Activated CD4-positive, alpha-beta T cell treated with anti-CD3 and anti-CD28 coated beads, Interleukin-2, amount 50 U/mL, for 24 hours (primary cell): ENCODE measurements around the gene MED28.

Source experiments
- DNase-seq, 2 donors: peaks; one replicate each; pipeline ENCODE4 v3.0.0-alpha.2; 2020; ENCODE audit warnings: low read depth in 1 of 2, low spot score in 1 of 2

Gene MED28

GRCh38 chr4:17665346-17665745 lies 50.9 kb downstream of the MED28 start:
- no peak for DNase-seq

DNA sequence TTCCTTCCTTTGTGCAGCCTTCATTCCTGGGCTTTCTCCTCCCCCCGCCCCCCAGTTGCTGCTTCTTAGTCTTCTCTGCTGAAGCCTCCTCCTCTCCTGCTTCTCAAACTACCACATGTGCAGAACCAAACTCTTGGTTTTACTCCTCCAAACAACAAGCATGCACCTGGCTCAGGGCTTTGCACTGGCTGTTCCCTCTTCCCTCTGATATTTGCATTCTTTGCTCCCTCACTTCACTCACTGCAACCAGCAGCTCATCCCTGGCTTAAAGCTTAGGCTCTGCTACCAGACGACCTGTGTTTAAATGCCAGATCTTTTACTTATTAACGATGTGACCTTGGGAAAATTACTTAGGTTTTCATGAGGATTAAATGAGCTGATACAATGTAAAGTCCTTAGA lies 51.4 kb downstream of the MED28 start:
- DNase-seq: no peak

DNA sequence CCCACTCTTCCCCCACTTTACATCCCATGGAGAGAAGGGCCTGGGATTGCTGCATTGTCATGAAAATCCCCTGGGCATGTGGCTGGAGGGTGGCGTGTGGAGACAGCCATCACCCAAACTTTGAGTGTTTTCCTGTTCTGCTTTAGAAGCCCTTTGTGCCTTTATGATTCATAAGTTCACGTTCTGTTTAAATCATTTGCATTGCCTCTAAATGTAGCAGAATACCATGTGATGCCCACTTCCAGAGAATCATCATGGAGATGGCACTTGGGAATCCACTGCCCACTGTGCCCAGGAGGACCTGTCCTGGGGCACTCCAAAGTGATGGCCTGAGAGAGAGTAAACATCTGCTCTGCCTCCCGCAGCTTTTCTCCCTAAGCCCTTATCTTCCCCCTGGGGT lies 52.8 kb downstream of the MED28 start:
- DNase-seq: no peak

DNA sequence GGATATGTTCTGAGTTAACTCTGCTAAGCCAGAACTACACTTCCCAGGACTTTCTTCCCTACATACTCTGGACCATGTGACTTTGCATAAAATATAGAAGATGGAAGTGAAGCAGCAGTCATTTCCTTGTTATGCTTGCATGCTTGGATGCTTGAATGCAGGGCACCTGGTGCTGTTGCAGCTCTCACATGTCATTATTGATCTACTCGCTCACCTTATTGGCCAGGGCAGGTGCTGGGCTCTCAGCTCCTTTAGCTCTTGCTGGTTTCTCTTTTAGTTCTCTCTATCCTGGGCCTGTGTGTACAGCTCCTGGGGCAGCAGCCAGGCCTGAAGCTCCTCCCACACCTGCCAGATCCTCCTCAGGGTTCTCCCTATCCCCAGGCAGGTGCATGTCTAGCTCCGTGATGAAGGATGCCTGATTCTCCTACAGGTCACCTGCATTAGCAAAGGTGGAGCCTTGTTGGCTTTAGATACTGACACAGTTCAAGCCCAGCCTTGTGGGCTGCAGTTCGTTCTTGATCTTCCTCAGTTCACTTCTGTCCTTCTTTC lies 53.3 kb downstream of the MED28 start:
- no peak for DNase-seq

GRCh38 chr4:17670423-17670822 lies 56.0 kb downstream of the MED28 start:
- no peak for DNase-seq

GRCh38 chr4:17680559-17681280 lies 66.3 kb downstream of the MED28 start:
- no peak for DNase-seq

GRCh38 chr4:17681281-17682221 lies 67.1 kb downstream of the MED28 start:
- DNase-seq: no peak

DNA sequence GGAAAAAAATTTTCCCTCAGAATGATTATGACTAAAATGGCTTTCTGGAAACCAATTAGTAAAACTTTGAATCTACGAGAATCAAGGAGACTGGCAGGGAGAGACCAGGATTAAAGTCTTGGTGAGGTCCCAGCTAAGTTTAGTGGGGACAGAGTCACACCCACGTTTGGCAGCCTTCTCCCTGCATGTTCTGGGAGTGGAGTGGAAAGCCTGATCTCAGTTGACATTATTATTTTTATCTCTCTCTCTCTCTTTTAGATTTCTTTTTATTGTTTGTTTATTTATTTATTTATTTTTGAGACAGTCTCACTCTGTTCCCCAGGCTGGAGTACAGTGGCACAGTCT lies 67.8 kb downstream of the MED28 start:
- no peak for DNase-seq
